IPS-18c (cell line): ENCODE data around the gene SLC24A3.

Experiments used
- H3K4me3 ChIP-seq: 2 replicates; pipeline ENCODE4 v1.7.0; 2013; ENCODE audit warnings: low read depth, mild to moderate bottlenecking, low read length, moderate library complexity; ENCODE audit not compliant: insufficient read depth
- H3K9me3 ChIP-seq: one replicate; pipeline ENCODE4 v1.6.1; 2013; ENCODE audit warnings: mild to moderate bottlenecking, low read length, moderate library complexity; ENCODE audit not compliant: control insufficient read depth, insufficient read depth

Gene SLC24A3

GRCh38 chr20:19540392-19540791 is 327.9 kb downstream of the SLC24A3 start:
- H3K4me3 ChIP-seq: no peak overlapping the region
- H3K9me3 ChIP-seq: no peaks in the 10 kb centered on the region

DNA sequence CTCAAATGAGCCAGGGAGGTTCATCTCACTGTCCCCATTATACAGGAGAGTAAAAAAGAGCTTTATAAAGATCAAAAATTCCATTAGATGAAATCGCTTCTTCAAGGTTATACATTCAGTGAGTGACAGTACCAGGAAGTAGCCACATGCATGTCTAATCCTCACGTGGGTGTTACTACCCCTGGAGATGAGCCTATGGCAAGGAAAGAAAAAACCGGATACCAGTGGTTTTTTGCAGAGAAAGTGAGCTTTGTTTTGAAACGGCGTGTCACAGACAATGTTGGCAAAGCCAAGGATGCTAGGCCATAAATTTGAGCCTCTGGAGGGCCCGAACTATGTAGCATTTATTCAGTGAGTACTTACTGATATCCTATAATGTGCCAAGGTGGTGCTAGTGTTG is 330.7 kb downstream of the SLC24A3 start:
- Histone ChIP-seq H3K9me3 (no peaks in the 10 kb centered on the region), H3K4me3 (no peak overlapping the region)

- H3K4me3 ChIP-seq: no peak overlapping the region
These were observed 332.2 kb downstream of the SLC24A3 start for GRCh38 chr20:19544684-19545083.

GRCh38 chr20:19546648-19547047 is 334.2 kb downstream of the SLC24A3 start:
- Histone ChIP-seq H3K9me3 (no peaks in the 10 kb centered on the region), H3K4me3 (no peak overlapping the region)

More at GRCh38 chr20:19544684-19545083, 332.2 kb downstream of the SLC24A3 start:
- no peaks in the 10 kb centered on the region for H3K9me3 ChIP-seq

DNA sequence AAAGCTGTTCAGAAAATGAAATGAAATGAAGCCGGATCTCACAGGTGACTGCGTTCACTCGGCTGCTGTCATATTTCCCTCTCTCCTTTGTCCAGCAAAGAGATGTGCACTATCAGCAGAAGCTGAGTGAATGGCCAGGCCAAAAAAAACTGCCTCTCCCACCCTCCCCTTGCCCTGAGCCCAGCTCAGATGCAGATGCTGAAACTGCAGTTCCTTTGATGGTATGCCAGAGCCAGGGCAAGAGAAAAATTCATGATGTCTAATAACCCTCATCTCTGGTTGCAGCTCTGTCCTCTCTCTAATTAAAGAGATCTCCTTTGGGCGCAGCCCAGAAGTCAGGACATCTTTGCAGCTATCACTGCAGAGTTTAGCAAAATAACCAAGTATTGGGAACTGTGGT is 335.1 kb downstream of the SLC24A3 start:
- Histone ChIP-seq H3K4me3 (no peak overlapping the region), H3K9me3 (no peaks in the 10 kb centered on the region)

- H3K4me3 ChIP-seq: no peak overlapping the region
- H3K9me3 ChIP-seq: no peaks in the 10 kb centered on the region
These were observed 337.5 kb downstream of the SLC24A3 start for GRCh38 chr20:19549896-19550295.

DNA sequence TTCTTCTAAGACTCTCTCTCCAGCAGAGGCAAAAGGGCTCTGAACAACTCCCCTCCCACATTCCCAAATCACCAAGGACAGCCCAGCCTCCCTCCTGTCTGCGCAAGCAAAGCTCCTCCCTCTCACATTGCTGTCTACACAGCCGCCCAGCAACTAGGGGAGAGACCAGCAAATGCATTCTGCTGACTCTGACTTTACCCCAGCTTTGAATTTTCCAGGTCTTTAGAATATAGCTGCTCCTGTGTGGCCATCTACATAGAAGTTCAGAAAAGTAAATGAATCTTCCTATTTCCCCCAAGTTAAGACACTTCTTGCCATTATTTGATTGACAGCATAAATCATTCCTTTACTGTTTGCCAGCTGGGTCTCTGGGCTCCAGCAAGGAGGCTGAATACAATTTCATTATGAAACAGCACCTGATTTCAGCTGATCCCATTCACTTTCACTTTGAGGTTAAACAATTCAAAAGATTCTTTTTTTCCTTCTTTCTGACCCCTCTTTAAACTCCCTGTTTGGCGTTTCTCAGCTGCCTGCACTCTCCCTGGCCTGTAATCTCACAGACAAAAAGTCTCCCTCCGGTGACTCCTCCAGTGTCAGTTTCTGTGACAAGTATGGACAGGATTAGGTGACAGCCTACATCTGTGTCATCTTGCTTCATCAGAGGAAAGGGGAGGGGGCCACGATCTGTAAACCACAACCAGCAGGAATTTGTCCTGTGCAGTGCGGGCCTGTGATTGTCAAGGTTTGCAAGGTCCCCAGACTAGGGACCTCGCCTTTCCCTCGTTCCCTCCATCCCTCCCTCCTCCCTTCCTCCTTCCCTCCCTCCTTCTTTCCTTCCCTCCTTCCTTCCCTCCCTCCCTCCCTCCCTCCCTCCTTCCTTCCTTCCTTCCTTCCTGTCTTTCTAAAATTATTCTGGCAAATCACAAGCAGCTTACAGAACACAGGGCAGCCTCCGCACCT is 340.1 kb downstream of the SLC24A3 start:
- no peaks in the 10 kb centered on the region for H3K9me3 ChIP-seq
- no peak overlapping the region for H3K4me3 ChIP-seq

- H3K4me3 ChIP-seq: no peak overlapping the region
- no peaks in the 10 kb centered on the region for H3K9me3 ChIP-seq
These were observed 342.2 kb downstream of the SLC24A3 start for GRCh38 chr20:19554666-19555065.

DNA sequence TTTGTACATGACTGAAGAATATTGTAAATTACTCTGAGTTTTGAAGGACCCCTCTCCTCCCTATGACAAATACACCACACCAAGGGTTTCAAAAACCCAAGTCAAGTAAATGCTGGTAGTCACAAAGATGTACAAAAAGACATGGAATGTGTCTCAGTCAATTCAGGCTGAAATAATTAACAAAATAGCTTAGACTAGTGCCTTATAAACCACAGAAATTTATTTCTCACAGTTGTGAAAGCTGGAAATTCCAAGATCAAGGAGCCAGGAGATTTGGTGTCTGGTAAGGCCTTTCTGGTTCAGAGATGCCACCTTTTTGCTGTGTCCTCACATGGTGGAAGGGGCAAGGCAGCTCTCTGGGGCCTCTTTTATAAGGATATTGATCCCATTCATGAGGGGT is 343.3 kb downstream of the SLC24A3 start:
- no peak overlapping the region for H3K4me3 ChIP-seq

GRCh38 chr20:19557291-19557690 is 344.8 kb downstream of the SLC24A3 start:
- no peak overlapping the region for H3K4me3 ChIP-seq
- no peaks in the 10 kb centered on the region for H3K9me3 ChIP-seq

More for the DNA sequence above, 343.3 kb downstream of the SLC24A3 start:
- no peaks in the 10 kb centered on the region for H3K9me3 ChIP-seq

GRCh38 chr20:19560881-19561480 is 348.5 kb downstream of the SLC24A3 start:
- no peaks in the 10 kb centered on the region for H3K9me3 ChIP-seq
- H3K4me3 ChIP-seq: no peak overlapping the region

- no peak overlapping the region for H3K4me3 ChIP-seq
- H3K9me3 ChIP-seq: no peaks in the 10 kb centered on the region
These were observed 350.0 kb downstream of the SLC24A3 start for GRCh38 chr20:19562426-19562825.

GRCh38 chr20:19564261-19564660 is 351.8 kb downstream of the SLC24A3 start:
- H3K4me3 ChIP-seq: no peak overlapping the region
- no peaks in the 10 kb centered on the region for H3K9me3 ChIP-seq

DNA sequence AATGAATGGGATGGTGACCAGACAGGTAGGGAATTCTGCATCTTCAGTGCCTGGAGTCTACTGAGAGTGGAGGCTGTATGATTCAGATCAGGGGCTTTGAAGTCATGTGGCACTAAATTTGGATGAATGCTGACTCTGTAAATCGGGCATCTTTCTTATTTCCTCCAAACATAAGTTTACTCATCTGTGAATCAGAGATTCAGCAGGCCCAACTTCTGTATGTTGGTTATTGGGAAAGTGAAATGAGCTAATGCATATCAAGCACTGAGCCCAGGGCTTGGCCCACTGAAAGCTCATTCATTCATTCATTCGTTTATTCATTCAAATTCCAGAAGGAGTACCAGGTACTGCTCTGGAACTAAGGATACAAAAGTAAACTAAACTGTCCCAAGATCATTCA is 353.3 kb downstream of the SLC24A3 start:
- H3K4me3 ChIP-seq: no peak overlapping the region
- no peaks in the 10 kb centered on the region for H3K9me3 ChIP-seq

- no peak overlapping the region for H3K4me3 ChIP-seq
- no peaks in the 10 kb centered on the region for H3K9me3 ChIP-seq
These were observed 353.9 kb downstream of the SLC24A3 start for GRCh38 chr20:19566226-19566945.

- Histone ChIP-seq H3K9me3 (no peaks in the 10 kb centered on the region), H3K4me3 (no peak overlapping the region)
These were observed 355.7 kb downstream of the SLC24A3 start for GRCh38 chr20:19568128-19568527.

GRCh38 chr20:19571996-19572395 is 359.6 kb downstream of the SLC24A3 start:
- Histone ChIP-seq H3K4me3 (no peak overlapping the region), H3K9me3 (no peaks in the 10 kb centered on the region)

GRCh38 chr20:19577692-19578091 is 365.2 kb downstream of the SLC24A3 start:
- Histone ChIP-seq H3K4me3 (no peak overlapping the region), H3K9me3 (no peaks in the 10 kb centered on the region)
